GM21360 (cell line): ENCODE data around the gene PTPRH.

Experiments used
- ATAC-seq: cut with Tn5 transposase; IDR thresholded peaks from one replicate; pipeline ENCODE4 v1.9.1; 2021; ENCODE audit warnings: mild to moderate bottlenecking, moderate library complexity; ENCODE audit not compliant: unreplicated experiment

PTPRH gene

GRCh38 chr19:55208880-55209692, at the start of gene PTPRH:
Gene PTPRH (minus strand): TSS chr19:55209501. CDS start chr19:55209433, 68 bp downstream.
- no peak for ATAC-seq

- ATAC-seq, result peak; percentile 13
These were observed 49.2 kb upstream of the PTPRH start for GRCh38 chr19:55258476-55258827.

- no peak for ATAC-seq
These were observed 48.4 kb upstream of the PTPRH start for GRCh38 chr19:55257461-55258420.

- ATAC-seq, result no peak
These were observed 47.5 kb upstream of the PTPRH start for GRCh38 chr19:55256562-55257460.

GRCh38 chr19:55255618-55256423, 46.5 kb upstream of the PTPRH start:
- no peak for ATAC-seq

- no peak for ATAC-seq
These were observed 45.3 kb upstream of the PTPRH start for GRCh38 chr19:55254625-55254977.

GRCh38 chr19:55253842-55254624, 44.7 kb upstream of the PTPRH start:
- peak; percentile 42 for ATAC-seq

GRCh38 chr19:55252760-55253663, 43.7 kb upstream of the PTPRH start:
- no peak for ATAC-seq

GRCh38 chr19:55251341-55252081, 42.2 kb upstream of the PTPRH start:
- no peak for ATAC-seq

GRCh38 chr19:55250262-55251036, 41.1 kb upstream of the PTPRH start:
- ATAC-seq, result no peak

GRCh38 chr19:55249841-55250240, 40.5 kb upstream of the PTPRH start:
- no peak for ATAC-seq

GRCh38 chr19:55248704-55249103, 39.4 kb upstream of the PTPRH start:
- no peak for ATAC-seq

- no peak for ATAC-seq
These were observed 38.9 kb upstream of the PTPRH start for GRCh38 chr19:55248166-55248675.

- no peak for ATAC-seq
These were observed 38.4 kb upstream of the PTPRH start for GRCh38 chr19:55247621-55248099.

GRCh38 chr19:55246462-55247451, 37.5 kb upstream of the PTPRH start:
- ATAC-seq, result no peak
